Astrocyte (in vitro differentiated cells and primary cell): ENCODE measurements around the gene GMPR.

ENCODE experiments used
- EZH2 ChIP-seq: IDR thresholded peaks from 2 replicates; pipeline ENCODE4 v1.6.1; 2012; ENCODE audit warnings: mild to moderate bottlenecking, low read length, inconsistent platforms; ENCODE audit not compliant: insufficient read depth
- TF ChIP-seq, protein P1 (sequence below): IDR thresholded peaks from 2 replicates; pipeline ENCODE4 v1.5.1; 2011; ENCODE audit warnings: low read depth, mild to moderate bottlenecking, inconsistent platforms, low read length, moderate library complexity; ENCODE audit not compliant: insufficient read depth

DNA sequence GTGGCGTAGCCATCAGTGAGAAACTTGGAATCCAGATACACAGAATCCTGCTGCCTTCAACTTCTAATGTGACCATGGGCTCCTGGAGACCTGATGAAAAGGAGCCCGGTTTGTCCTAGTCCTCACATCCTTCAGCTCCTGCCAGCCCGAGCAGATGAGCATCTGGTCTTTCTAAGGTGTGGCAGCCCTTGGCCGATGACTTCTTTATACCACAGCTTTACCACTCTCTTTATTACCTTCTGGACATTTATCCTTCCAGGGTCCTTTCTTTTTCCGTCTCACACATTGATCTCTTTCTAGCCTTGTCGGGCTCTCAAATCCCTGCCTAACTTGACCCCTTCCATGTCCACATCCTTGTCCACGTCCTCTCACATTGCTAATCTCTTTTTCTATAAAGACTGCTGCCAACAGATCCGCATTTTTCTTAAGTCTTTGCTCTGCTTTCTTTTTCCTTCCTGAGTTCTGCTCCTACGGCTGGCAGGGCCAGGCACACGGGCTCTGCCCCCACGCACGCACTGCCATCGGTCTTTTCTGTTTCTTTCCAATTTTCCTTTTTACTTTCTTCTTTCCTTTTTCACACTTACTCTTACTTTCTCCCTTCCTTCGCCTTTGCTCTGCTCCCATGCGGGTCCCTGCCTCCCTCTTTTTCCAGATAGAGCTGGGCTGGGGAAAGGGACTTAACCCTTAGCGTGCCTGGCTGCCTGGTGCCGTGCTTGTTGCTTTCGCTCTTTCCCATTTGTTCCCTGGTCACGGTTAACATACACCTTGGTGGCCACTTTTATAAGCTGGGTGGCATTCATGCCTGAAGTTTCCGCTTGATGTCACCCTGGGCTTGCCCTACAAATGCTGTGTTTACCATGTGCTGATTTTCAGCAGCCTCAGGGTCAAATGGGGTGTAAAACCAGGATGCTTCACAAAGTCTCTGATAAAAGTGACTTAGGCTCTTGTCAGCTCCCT is 9.4 kb upstream of the GMPR start:
- TF ChIP-seq EZH2, result peak; percentile 34
- TF ChIP-seq, protein P1, sequence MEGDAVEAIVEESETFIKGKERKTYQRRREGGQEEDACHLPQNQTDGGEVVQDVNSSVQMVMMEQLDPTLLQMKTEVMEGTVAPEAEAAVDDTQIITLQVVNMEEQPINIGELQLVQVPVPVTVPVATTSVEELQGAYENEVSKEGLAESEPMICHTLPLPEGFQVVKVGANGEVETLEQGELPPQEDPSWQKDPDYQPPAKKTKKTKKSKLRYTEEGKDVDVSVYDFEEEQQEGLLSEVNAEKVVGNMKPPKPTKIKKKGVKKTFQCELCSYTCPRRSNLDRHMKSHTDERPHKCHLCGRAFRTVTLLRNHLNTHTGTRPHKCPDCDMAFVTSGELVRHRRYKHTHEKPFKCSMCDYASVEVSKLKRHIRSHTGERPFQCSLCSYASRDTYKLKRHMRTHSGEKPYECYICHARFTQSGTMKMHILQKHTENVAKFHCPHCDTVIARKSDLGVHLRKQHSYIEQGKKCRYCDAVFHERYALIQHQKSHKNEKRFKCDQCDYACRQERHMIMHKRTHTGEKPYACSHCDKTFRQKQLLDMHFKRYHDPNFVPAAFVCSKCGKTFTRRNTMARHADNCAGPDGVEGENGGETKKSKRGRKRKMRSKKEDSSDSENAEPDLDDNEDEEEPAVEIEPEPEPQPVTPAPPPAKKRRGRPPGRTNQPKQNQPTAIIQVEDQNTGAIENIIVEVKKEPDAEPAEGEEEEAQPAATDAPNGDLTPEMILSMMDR, result no peak
